GM23338 (cell line): ENCODE results near the gene FKBP2. TPM values are rescaled to one million over a fixed set of nuclear protein-coding genes. Genes with fewer than 3 reads are reported as not detected.
A peak's percentile ranks its signal among the peaks of the same experiment; 100 is the strongest.

Experiments used
- ATAC-seq: fragments of 200-7000 bp; cut with Tn5 transposase; 3 replicates; pipeline ENCODE4 v1.9.1; 2020
- DNase-seq: peaks from one replicate; pipeline ENCODE4 v3.0.0-alpha.2; 2015; ENCODE audit warnings: low spot score
- H2AFZ ChIP-seq: fragments of 200-600 bp; sonication (generic); 2 replicates; pipeline ENCODE4 v1.8.0; 2016; ENCODE audit warnings: antibody characterized with exemption, mild to moderate bottlenecking, moderate library complexity
- H3F3A ChIP-seq: fragments of 200-600 bp; sonication (generic); replicated peaks from 2 replicates; pipeline ENCODE4 v1.8.0; 2017; ENCODE audit warnings: antibody characterized with exemption, mixed run types, low read depth
- H3K27ac ChIP-seq: fragments of 200-600 bp; sonication (generic); 2 replicates; pipeline ENCODE4 v1.6.1; 2016; ENCODE audit warnings: low read depth
- H3K27me3 ChIP-seq: fragments of 200-600 bp; sonication (generic); 2 replicates; pipeline ENCODE4 v1.8.0; 2016; ENCODE audit warnings: mild to moderate bottlenecking, mixed run types, moderate library complexity; ENCODE audit not compliant: insufficient read depth
- H3K36me3 ChIP-seq: fragments of 200-600 bp; sonication (generic); 2 replicates; pipeline ENCODE4 v1.8.0; 2016; ENCODE audit warnings: mild to moderate bottlenecking; ENCODE audit not compliant: insufficient read depth
- H3K4me1 ChIP-seq: fragments of 200-600 bp; sonication (generic); 2 replicates; pipeline ENCODE4 v1.8.0; 2016; ENCODE audit warnings: mild to moderate bottlenecking, moderate library complexity; ENCODE audit not compliant: insufficient read depth
- H3K4me2 ChIP-seq: fragments of 200-600 bp; sonication (generic); 2 replicates; pipeline ENCODE4 v1.7.1; 2017; ENCODE audit warnings: mixed run types
- H3K4me3 ChIP-seq: fragments of 200-600 bp; sonication (generic); 2 replicates; pipeline ENCODE4 v1.6.1; 2016; ENCODE audit warnings: mixed run types
- H3K79me2 ChIP-seq: fragments of 200-600 bp; sonication (generic); replicated peaks from 2 replicates; pipeline ENCODE4 v1.8.0; 2017; ENCODE audit warnings: mild to moderate bottlenecking; ENCODE audit not compliant: insufficient read depth
- H3K9me2 ChIP-seq: fragments of 200-600 bp; sonication (generic); 2 replicates; pipeline ENCODE4 v1.8.0; 2017; ENCODE audit not compliant: insufficient read depth
- H4K20me1 ChIP-seq: fragments of 200-600 bp; sonication (generic); replicated peaks from 2 replicates; pipeline ENCODE4 v1.8.0; 2017; ENCODE audit warnings: mild to moderate bottlenecking; ENCODE audit not compliant: insufficient read depth
- H3K27ac Mint-ChIP-seq: 2 replicates; pipeline ENCODE4 v1.8.0; 2020; ENCODE audit warnings: inconsistent platforms, mild to moderate bottlenecking, moderate library complexity, mixed read lengths
- H3K27me3 Mint-ChIP-seq: 3 replicates; pipeline ENCODE4 v1.8.0; 2022; ENCODE audit warnings: low read depth, mild to moderate bottlenecking, moderate library complexity, mixed read lengths, inconsistent platforms; ENCODE audit not compliant: insufficient read depth, poor library complexity
- H3K36me3 Mint-ChIP-seq: 3 replicates; pipeline ENCODE4 v1.8.0; 2021; ENCODE audit warnings: low read depth, mild to moderate bottlenecking, inconsistent platforms, moderate library complexity, mixed read lengths
- H3K4me1 Mint-ChIP-seq: 3 replicates; pipeline ENCODE4 v1.8.0; 2020; ENCODE audit warnings: mild to moderate bottlenecking, inconsistent platforms, mixed read lengths
- H3K4me3 Mint-ChIP-seq: 3 replicates; pipeline ENCODE4 v1.8.0; 2021; ENCODE audit warnings: moderate library complexity, mild to moderate bottlenecking, inconsistent platforms, mixed read lengths
- H3K9me3 Mint-ChIP-seq: 3 replicates; pipeline ENCODE4 v1.8.0; 2020; ENCODE audit warnings: moderate library complexity, mild to moderate bottlenecking, inconsistent platforms, mixed read lengths
- CREB1 ChIP-seq: fragments of 250-450 bp; sonication (Bioruptor Pico); IDR thresholded peaks from 2 replicates; pipeline ENCODE4 v1.5.0; 2020; ENCODE audit warnings: low read depth, mild to moderate bottlenecking, moderate library complexity
- EZH2 ChIP-seq: fragments of 200-600 bp; sonication (generic); IDR thresholded peaks from one replicate; pipeline ENCODE4 v1.8.0; 2017; ENCODE audit warnings: antibody characterized with exemption, mild to moderate bottlenecking, low read depth; ENCODE audit not compliant: unreplicated experiment
- JUNB ChIP-seq: IDR thresholded peaks from one replicate; pipeline ENCODE4 v1.6.1; 2016; ENCODE audit warnings: antibody characterized with exemption; ENCODE audit not compliant: unreplicated experiment
- POLR2AphosphoS5 ChIP-seq: IDR thresholded peaks from 2 replicates; pipeline ENCODE4 v1.6.1; 2016; ENCODE audit warnings: antibody characterized with exemption, low read depth
- STAT1 ChIP-seq: IDR thresholded peaks from one replicate; pipeline ENCODE4 v1.6.1; 2016; ENCODE audit warnings: antibody characterized with exemption; ENCODE audit not compliant: unreplicated experiment
- polyA plus RNA-seq: library from polyadenylated mRNA; unstranded; fragments of >200 nt; fragmentation: Nextera tagmentation; extraction: Ambion mirVana; gene quantifications from 2 replicates; pipeline ENCODE4 v1.2.1, GENCODE V29; 2016
- total RNA-seq: library from RNA; depleted of rRNA; stranded (reverse); fragments of >200 nt; shearing (Covaris generic); gene quantifications from 2 replicates; pipeline ENCODE4 v1.2.3, GENCODE V29; 2014
- TF ChIP-seq, protein P1 (sequence below), 2 experiments: fragments of 200-600 bp in 1 of 2; sonication (generic) in 1 of 2; conservative IDR thresholded peaks; 2 replicates each; pipeline versions ENCODE4 v1.5.1 to v1.6.1; 2016 to 2017; ENCODE audit warnings: antibody characterized with exemption in 2 of 2, low read depth in 2 of 2, mild to moderate bottlenecking in 2 of 2, moderate library complexity in 1 of 2

FKBP2 gene
- total and polyA plus RNA-seq, 2 experiments from 2014 or later, result 31.4 to 201 TPM

- Histone ChIP-seq H4K20me1 (no peaks in the 10 kb centered on the region; the same call in 1 of the 2 replicates), H2AFZ (no peak overlapping the region), H3K36me3 (no peaks in the 10 kb centered on the region), H3F3A (peaks cover 6% of the 10 kb centered on the region; the same call in 1 of the 2 replicates), H3K9me2 (no peaks in the 10 kb centered on the region), H3K4me1 (peaks cover 8% of the 10 kb centered on the region), H3K27me3 (peaks cover 13% of the 10 kb centered on the region), H3K4me2 (no peak overlapping the region; the same call in 1 of the 2 replicates), H3K79me2 (no peaks in the 10 kb centered on the region), H3K4me3 (no peak overlapping the region), H3K27ac (no peak overlapping the region)
- H3K4me3 Mint-ChIP-seq, result peak overlapping the region; percentile 23; the same call in 1 of the 3 replicates
- H3K36me3 Mint-ChIP-seq, result peaks cover 10% of the 10 kb centered on the region; the same call in 2 of the 3 replicates
- ATAC-seq (no peak), DNase-seq (no peak)
- H3K27me3 Mint-ChIP-seq, result peaks cover 19% of the 10 kb centered on the region
- no peak for TF ChIP-seq STAT1
- no peak for TF ChIP-seq EZH2
- TF ChIP-seq, protein P1, sequence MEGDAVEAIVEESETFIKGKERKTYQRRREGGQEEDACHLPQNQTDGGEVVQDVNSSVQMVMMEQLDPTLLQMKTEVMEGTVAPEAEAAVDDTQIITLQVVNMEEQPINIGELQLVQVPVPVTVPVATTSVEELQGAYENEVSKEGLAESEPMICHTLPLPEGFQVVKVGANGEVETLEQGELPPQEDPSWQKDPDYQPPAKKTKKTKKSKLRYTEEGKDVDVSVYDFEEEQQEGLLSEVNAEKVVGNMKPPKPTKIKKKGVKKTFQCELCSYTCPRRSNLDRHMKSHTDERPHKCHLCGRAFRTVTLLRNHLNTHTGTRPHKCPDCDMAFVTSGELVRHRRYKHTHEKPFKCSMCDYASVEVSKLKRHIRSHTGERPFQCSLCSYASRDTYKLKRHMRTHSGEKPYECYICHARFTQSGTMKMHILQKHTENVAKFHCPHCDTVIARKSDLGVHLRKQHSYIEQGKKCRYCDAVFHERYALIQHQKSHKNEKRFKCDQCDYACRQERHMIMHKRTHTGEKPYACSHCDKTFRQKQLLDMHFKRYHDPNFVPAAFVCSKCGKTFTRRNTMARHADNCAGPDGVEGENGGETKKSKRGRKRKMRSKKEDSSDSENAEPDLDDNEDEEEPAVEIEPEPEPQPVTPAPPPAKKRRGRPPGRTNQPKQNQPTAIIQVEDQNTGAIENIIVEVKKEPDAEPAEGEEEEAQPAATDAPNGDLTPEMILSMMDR (conservative IDR thresholded peaks at IDR 0.05; ENCODE audit: low read depth in 2 of 2), result no peak
- H3K9me3 Mint-ChIP-seq, result no peaks in the 10 kb centered on the region
- peaks cover 8% of the 10 kb centered on the region for H3K4me1 Mint-ChIP-seq
- no peak overlapping the region for H3K27ac Mint-ChIP-seq
Measured at GRCh38 chr11:64283092-64283491, 42.2 kb downstream of the FKBP2 start.

DNA sequence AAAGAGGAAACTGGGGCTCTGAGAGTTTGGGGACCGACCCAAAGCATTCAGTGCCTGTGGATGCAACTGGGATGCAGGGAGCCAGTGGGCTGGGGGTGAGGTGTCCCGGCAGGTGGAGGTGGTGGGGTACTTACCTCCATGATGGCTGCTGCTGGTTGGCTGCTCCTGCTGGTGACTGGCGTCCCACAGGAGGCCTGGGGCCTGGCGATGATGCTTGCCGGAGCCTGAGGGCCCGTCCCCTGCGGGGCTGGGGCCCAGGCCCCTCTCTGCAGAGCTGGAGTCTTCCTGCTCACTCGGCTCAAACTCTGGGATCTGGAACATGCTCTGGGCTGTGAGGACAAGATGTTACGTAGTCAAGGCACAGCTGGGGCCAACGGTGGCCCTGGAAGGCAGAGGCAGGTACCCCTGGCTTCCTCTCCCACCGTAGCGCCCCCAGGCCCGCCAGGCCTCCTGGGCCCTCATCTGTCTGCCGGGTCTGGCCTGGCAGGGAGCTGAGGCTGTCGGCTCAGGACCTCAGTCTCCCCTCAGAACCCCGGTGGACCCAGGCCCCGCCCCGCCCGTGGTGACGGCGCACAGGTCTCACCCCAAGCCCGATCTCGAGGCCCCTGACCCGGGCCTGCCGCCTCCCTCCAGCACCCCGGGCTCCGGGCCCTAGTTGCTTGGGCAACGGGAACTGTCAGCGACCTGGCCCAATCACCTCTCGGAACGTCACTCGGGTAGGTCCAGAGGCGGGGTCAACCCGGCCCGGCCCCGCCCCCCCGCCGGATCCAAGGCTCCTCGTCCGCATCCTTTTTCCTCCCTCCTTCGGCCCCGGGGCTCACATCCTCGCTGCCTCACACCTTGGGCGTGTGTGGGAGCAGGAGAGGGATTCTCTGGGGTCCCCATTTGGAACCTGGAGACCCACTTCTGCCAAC is 43.4 kb downstream of the FKBP2 start, which contains the start of gene BAD:
Gene BAD (minus strand): TSS at position 618 of the 914 bp plus-strand sequence. CDS start 297 bp downstream, at position 321.
- Histone ChIP-seq H3F3A (peaks cover 6% of the 10 kb centered on the region; the same call in 1 of the 2 replicates), H3K4me1 (peaks cover 8% of the 10 kb centered on the region), H3K27ac (peak within 1 kb of the TSS; percentile 84; the same call in 1 of the 2 replicates), H2AFZ (peak within 1 kb of the TSS; percentile 98), H3K79me2 (no peaks in the 10 kb centered on the region), H4K20me1 (no peaks in the 10 kb centered on the region; the same call in 1 of the 2 replicates), H3K36me3 (no peaks in the 10 kb centered on the region), H3K27me3 (peaks cover 15% of the 10 kb centered on the region), H3K4me3 (peak within 1 kb of the TSS; percentile 95), H3K9me2 (no peaks in the 10 kb centered on the region), H3K4me2 (peak within 1 kb of the TSS; percentile 99)
- Mint-ChIP-seq H3K36me3 (peaks cover 10% of the 10 kb centered on the region; the same call in 2 of the 3 replicates), H3K4me3 (peak within 1 kb of the TSS; percentile 81), H3K4me1 (peaks cover 8% of the 10 kb centered on the region), H3K9me3 (no peaks in the 10 kb centered on the region), H3K27ac (no peak within 1 kb of the TSS; the same call in 1 of the 2 replicates), H3K27me3 (peaks cover 21% of the 10 kb centered on the region)
- ATAC-seq (peak; percentile 92), DNase-seq (peak; percentile 98)
- TF ChIP-seq POLR2AphosphoS5 (peak; percentile 65), JUNB (no peak), STAT1 (no peak), CREB1 (peak; percentile 93)
